OCI-LY3 (cell line): ENCODE results near the gene UGT2B7.
A peak's percentile ranks its signal among the peaks of the same experiment; 100 is the strongest.

Source experiments
- H2AFZ ChIP-seq: fragments of 200-600, 300-600 bp; shearing (Covaris generic); 2 replicates; pipeline ENCODE4 v1.6.0; 2014; ENCODE audit warnings: antibody characterized with exemption, low read depth, low read length
- H3K27ac ChIP-seq: fragments of 200-600, 300-600 bp; sonication (generic); 2 replicates; pipeline ENCODE4 v1.5.1; 2014; ENCODE audit warnings: mild to moderate bottlenecking, low read length, moderate library complexity, mixed read lengths
- H3K27me3 ChIP-seq: fragments of 200-600, 300-600 bp; sonication (generic); 2 replicates; pipeline ENCODE4 v1.6.1; 2014; ENCODE audit warnings: low read depth, low read length, mixed read lengths
- H3K36me3 ChIP-seq: fragments of 200-600, 300-600 bp; sonication (generic); replicated peaks from 2 replicates; pipeline ENCODE3; 2014; ENCODE audit warnings: low read depth, low read length, mixed read lengths
- H3K4me1 ChIP-seq: fragments of 300-600, 200-600 bp; sonication (generic); 2 replicates; pipeline ENCODE4 v1.6.1; 2014; ENCODE audit warnings: low read length, mixed read lengths
- H3K4me2 ChIP-seq: fragments of 200-600, 300-600 bp; sonication (generic); 2 replicates; pipeline ENCODE4 v1.6.1; 2014; ENCODE audit warnings: low read length, mixed read lengths
- H3K4me3 ChIP-seq: fragments of 300-600, 200-600 bp; sonication (generic); 2 replicates; pipeline ENCODE4 v1.5.1; 2014; ENCODE audit warnings: antibody characterized with exemption, mild to moderate bottlenecking, low read length, moderate library complexity
- H3K79me2 ChIP-seq: fragments of 300-600, 200-600 bp; shearing (Covaris generic); 2 replicates; pipeline ENCODE4 v1.6.1; 2014; ENCODE audit warnings: mild to moderate bottlenecking, low read length, mixed read lengths
- H3K9ac ChIP-seq: fragments of 300-600, 200-600 bp; shearing (Covaris generic); 2 replicates; pipeline ENCODE4 v1.6.0; 2014; ENCODE audit warnings: mild to moderate bottlenecking, low read length, moderate library complexity
- H3K9me3 ChIP-seq: fragments of 200-600, 300-600 bp; shearing (Covaris generic); 2 replicates; pipeline ENCODE4 v1.6.1; 2014; ENCODE audit warnings: low read length, mixed read lengths; ENCODE audit not compliant: insufficient read depth
- H4K20me1 ChIP-seq: fragments of 200-600, 300-600 bp; sonication (generic); 2 replicates; pipeline ENCODE4 v1.6.1; 2016; ENCODE audit warnings: low read length, mixed read lengths; ENCODE audit not compliant: insufficient read depth
- CTCF ChIP-seq: fragments of 200-600, 300-600 bp; sonication (generic); IDR thresholded peaks from 2 replicates; pipeline ENCODE4 v1.5.1; 2014; ENCODE audit warnings: antibody characterized with exemption, low read length, low read depth
- EZH2phosphoT487 ChIP-seq: fragments of 200-600 bp; shearing (Covaris generic); IDR thresholded peaks from 2 replicates; pipeline ENCODE4 v1.6.1; 2018; ENCODE audit warnings: antibody characterized with exemption, mixed run types, low read depth

Gene UGT2B7

GRCh38 chr4:69115851-69116213 lies 19.6 kb downstream of the UGT2B7 start:
- no peaks in the 10 kb centered on the region for H3K9me3 ChIP-seq
- no peak overlapping the region for H3K4me2 ChIP-seq
- no peak overlapping the region for H3K4me3 ChIP-seq
- no peaks in the 10 kb centered on the region for H3K4me1 ChIP-seq
- no peaks in the 10 kb centered on the region for H3K36me3 ChIP-seq
- H3K79me2 ChIP-seq, result no peaks in the 10 kb centered on the region
- no peaks in the 10 kb centered on the region for H3K27me3 ChIP-seq
- H3K27ac ChIP-seq, result no peak overlapping the region
- no peaks in the 10 kb centered on the region for H4K20me1 ChIP-seq
- no peak overlapping the region for H2AFZ ChIP-seq
- no peak for TF ChIP-seq CTCF
- no peak for TF ChIP-seq EZH2phosphoT487
- no peak overlapping the region for H3K9ac ChIP-seq

- Histone ChIP-seq H3K4me1 (no peaks in the 10 kb centered on the region), H3K9me3 (no peaks in the 10 kb centered on the region), H3K27ac (no peak overlapping the region), H2AFZ (no peak overlapping the region), H3K9ac (no peak overlapping the region), H3K79me2 (no peaks in the 10 kb centered on the region), H3K4me2 (no peak overlapping the region), H3K36me3 (no peaks in the 10 kb centered on the region), H3K4me3 (no peak overlapping the region), H3K27me3 (no peaks in the 10 kb centered on the region), H4K20me1 (no peaks in the 10 kb centered on the region)
- TF ChIP-seq EZH2phosphoT487 (no peak), CTCF (no peak)
These were observed 20.5 kb downstream of the UGT2B7 start for GRCh38 chr4:69116645-69117321.

GRCh38 chr4:69120870-69121269 lies 24.6 kb downstream of the UGT2B7 start:
- H2AFZ ChIP-seq, result no peak overlapping the region
- no peak overlapping the region for H3K4me3 ChIP-seq
- no peaks in the 10 kb centered on the region for H4K20me1 ChIP-seq
- H3K9me3 ChIP-seq, result no peaks in the 10 kb centered on the region
- H3K4me2 ChIP-seq, result no peak overlapping the region
- peaks cover 12% of the 10 kb centered on the region for H3K4me1 ChIP-seq
- no peak overlapping the region for H3K9ac ChIP-seq
- H3K79me2 ChIP-seq, result no peaks in the 10 kb centered on the region
- TF ChIP-seq EZH2phosphoT487, result no peak
- TF ChIP-seq CTCF, result no peak
- H3K27me3 ChIP-seq, result no peaks in the 10 kb centered on the region
- no peaks in the 10 kb centered on the region for H3K36me3 ChIP-seq
- H3K27ac ChIP-seq, result no peak overlapping the region

GRCh38 chr4:69122476-69122875 lies 26.2 kb downstream of the UGT2B7 start:
- Histone ChIP-seq H3K4me3 (no peak overlapping the region), H3K4me1 (peaks cover 12% of the 10 kb centered on the region), H3K27me3 (no peaks in the 10 kb centered on the region), H3K36me3 (no peaks in the 10 kb centered on the region), H4K20me1 (no peaks in the 10 kb centered on the region), H3K27ac (no peak overlapping the region), H3K9ac (no peak overlapping the region), H3K9me3 (no peaks in the 10 kb centered on the region), H2AFZ (no peak overlapping the region), H3K4me2 (peak overlapping the region; percentile 52), H3K79me2 (no peaks in the 10 kb centered on the region)
- TF ChIP-seq CTCF (no peak), EZH2phosphoT487 (no peak)
